Activated T-cell treated with anti-CD3 and anti-CD28 coated beads, Interleukin-2, amount 50 U/mL, for 24 hours (primary cell): ENCODE measurements around the gene ST6GALNAC2.
"Not testable (repeated sequence)": the region's sequence is repeated elsewhere in the genome, so short reads cannot be mapped to it uniquely, and the experiment has no call there.

Experiments
- DNase-seq: peaks from one replicate; pipeline ENCODE4 v3.0.0-alpha.2; 2020
- H3K27ac Mint-ChIP-seq: 2 replicates; pipeline ENCODE4 v1.8.0; 2020; ENCODE audit warnings: mild to moderate bottlenecking, mixed read lengths
- H3K27me3 Mint-ChIP-seq: 2 replicates; pipeline ENCODE4 v1.8.0; 2020; ENCODE audit warnings: mixed read lengths
- H3K36me3 Mint-ChIP-seq: 2 replicates; pipeline ENCODE4 v1.8.0; 2020; ENCODE audit warnings: low read depth, mixed read lengths
- H3K4me1 Mint-ChIP-seq: 2 replicates; pipeline ENCODE4 v1.8.0; 2020; ENCODE audit warnings: low read depth, mixed read lengths
- H3K4me3 Mint-ChIP-seq: 2 replicates; pipeline ENCODE4 v1.8.0; 2020; ENCODE audit warnings: mild to moderate bottlenecking, moderate library complexity, mixed read lengths
- H3K9me3 Mint-ChIP-seq: 2 replicates; pipeline ENCODE4 v1.8.0; 2020; ENCODE audit warnings: mixed read lengths

Gene ST6GALNAC2

GRCh38 chr17:76612977-76613851 is 27.6 kb upstream of the ST6GALNAC2 start:
- no peak for DNase-seq
- Mint-ChIP-seq H3K27ac (no peak overlapping the region), H3K27me3 (no peaks in the 10 kb centered on the region), H3K9me3 (no peaks in the 10 kb centered on the region), H3K4me1 (peaks cover 6% of the 10 kb centered on the region), H3K4me3 (no peak overlapping the region), H3K36me3 (no peaks in the 10 kb centered on the region)

- Mint-ChIP-seq H3K27me3 (no peaks in the 10 kb centered on the region), H3K27ac (no peak overlapping the region), H3K9me3 (no peaks in the 10 kb centered on the region), H3K36me3 (no peaks in the 10 kb centered on the region), H3K4me3 (no peak overlapping the region), H3K4me1 (peaks cover 6% of the 10 kb centered on the region)
- DNase-seq = no peak
Observed at GRCh38 chr17:76612465-76612864, 26.8 kb upstream of the ST6GALNAC2 start.

GRCh38 chr17:76611758-76612157 is 26.1 kb upstream of the ST6GALNAC2 start:
- H3K36me3 Mint-ChIP-seq = no peaks in the 10 kb centered on the region
- no peak overlapping the region for H3K27ac Mint-ChIP-seq
- no peaks in the 10 kb centered on the region for H3K9me3 Mint-ChIP-seq
- no peak for DNase-seq
- peaks cover 6% of the 10 kb centered on the region for H3K4me1 Mint-ChIP-seq
- H3K27me3 Mint-ChIP-seq = no peaks in the 10 kb centered on the region
- H3K4me3 Mint-ChIP-seq = no peak overlapping the region

GRCh38 chr17:76611080-76611749 is 25.6 kb upstream of the ST6GALNAC2 start:
- not testable (repeated sequence) for H3K4me1 Mint-ChIP-seq, H3K4me3 Mint-ChIP-seq, H3K36me3 Mint-ChIP-seq, H3K27me3 Mint-ChIP-seq, DNase-seq, H3K27ac Mint-ChIP-seq, H3K9me3 Mint-ChIP-seq

- H3K36me3 Mint-ChIP-seq, H3K27ac Mint-ChIP-seq, H3K4me1 Mint-ChIP-seq, H3K4me3 Mint-ChIP-seq, DNase-seq, H3K27me3 Mint-ChIP-seq, H3K9me3 Mint-ChIP-seq: not testable (repeated sequence)
Observed at GRCh38 chr17:76606685-76607084, 21.0 kb upstream of the ST6GALNAC2 start.

GRCh38 chr17:76601065-76601464 is 15.4 kb upstream of the ST6GALNAC2 start:
- H3K4me3 Mint-ChIP-seq = no peak overlapping the region
- H3K27me3 Mint-ChIP-seq = peaks cover 9% of the 10 kb centered on the region
- H3K4me1 Mint-ChIP-seq = peaks cover 14% of the 10 kb centered on the region
- DNase-seq = no peak
- H3K36me3 Mint-ChIP-seq = no peaks in the 10 kb centered on the region
- no peaks in the 10 kb centered on the region for H3K9me3 Mint-ChIP-seq
- H3K27ac Mint-ChIP-seq = no peak overlapping the region

- Mint-ChIP-seq H3K9me3 (no peaks in the 10 kb centered on the region), H3K27ac (no peak overlapping the region), H3K27me3 (peaks cover 6% of the 10 kb centered on the region), H3K4me1 (peaks cover 14% of the 10 kb centered on the region), H3K36me3 (no peaks in the 10 kb centered on the region), H3K4me3 (no peak overlapping the region)
- no peak for DNase-seq
Observed at GRCh38 chr17:76599694-76600460, 14.2 kb upstream of the ST6GALNAC2 start.

GRCh38 chr17:76598004-76598439 is 12.4 kb upstream of the ST6GALNAC2 start:
- no peaks in the 10 kb centered on the region for H3K36me3 Mint-ChIP-seq
- H3K4me3 Mint-ChIP-seq = no peak overlapping the region
- no peak overlapping the region for H3K27ac Mint-ChIP-seq
- DNase-seq = no peak
- H3K9me3 Mint-ChIP-seq = no peaks in the 10 kb centered on the region
- H3K4me1 Mint-ChIP-seq = peaks cover 14% of the 10 kb centered on the region
- H3K27me3 Mint-ChIP-seq = peaks cover 6% of the 10 kb centered on the region

GRCh38 chr17:76597156-76598003 is 11.7 kb upstream of the ST6GALNAC2 start:
- no peak overlapping the region for H3K27ac Mint-ChIP-seq

GRCh38 chr17:76594690-76595089 is 9.0 kb upstream of the ST6GALNAC2 start:
- no peak for DNase-seq
- Mint-ChIP-seq H3K4me1 (no peaks in the 10 kb centered on the region), H3K9me3 (no peaks in the 10 kb centered on the region), H3K36me3 (no peaks in the 10 kb centered on the region), H3K27me3 (peaks cover 4% of the 10 kb centered on the region), H3K4me3 (no peak overlapping the region), H3K27ac (no peak overlapping the region)

More at GRCh38 chr17:76597156-76598003, 11.7 kb upstream of the ST6GALNAC2 start:
- DNase-seq = no peak
- Mint-ChIP-seq H3K9me3 (no peaks in the 10 kb centered on the region), H3K4me1 (peaks cover 14% of the 10 kb centered on the region), H3K4me3 (no peak overlapping the region), H3K27me3 (peaks cover 3% of the 10 kb centered on the region), H3K36me3 (no peaks in the 10 kb centered on the region)

GRCh38 chr17:76593959-76594358 is 8.3 kb upstream of the ST6GALNAC2 start:
- H3K4me1 Mint-ChIP-seq = no peaks in the 10 kb centered on the region
- peaks cover 10% of the 10 kb centered on the region for H3K27me3 Mint-ChIP-seq
- H3K4me3 Mint-ChIP-seq = no peak overlapping the region
- H3K36me3 Mint-ChIP-seq = no peaks in the 10 kb centered on the region
- H3K9me3 Mint-ChIP-seq = no peaks in the 10 kb centered on the region
- H3K27ac Mint-ChIP-seq = no peak overlapping the region
- no peak for DNase-seq

- no peak overlapping the region for H3K27ac Mint-ChIP-seq
- H3K9me3 Mint-ChIP-seq = no peaks in the 10 kb centered on the region
- H3K36me3 Mint-ChIP-seq = no peaks in the 10 kb centered on the region
- no peaks in the 10 kb centered on the region for H3K4me1 Mint-ChIP-seq
- H3K27me3 Mint-ChIP-seq = peaks cover 14% of the 10 kb centered on the region
- DNase-seq = no peak
- H3K4me3 Mint-ChIP-seq = no peak overlapping the region
Observed at GRCh38 chr17:76593384-76593826, 7.7 kb upstream of the ST6GALNAC2 start.

- Mint-ChIP-seq H3K4me1 (peaks cover 11% of the 10 kb centered on the region), H3K27me3 (peaks cover 58% of the 10 kb centered on the region), H3K9me3 (no peaks in the 10 kb centered on the region), H3K36me3 (no peaks in the 10 kb centered on the region), H3K4me3 (no peak overlapping the region), H3K27ac (no peak overlapping the region)
- no peak for DNase-seq
Observed at GRCh38 chr17:76588182-76588581, 2.5 kb upstream of the ST6GALNAC2 start.
